ENCODE results near the gene MYO1B.

MYO1B gene

DNA sequence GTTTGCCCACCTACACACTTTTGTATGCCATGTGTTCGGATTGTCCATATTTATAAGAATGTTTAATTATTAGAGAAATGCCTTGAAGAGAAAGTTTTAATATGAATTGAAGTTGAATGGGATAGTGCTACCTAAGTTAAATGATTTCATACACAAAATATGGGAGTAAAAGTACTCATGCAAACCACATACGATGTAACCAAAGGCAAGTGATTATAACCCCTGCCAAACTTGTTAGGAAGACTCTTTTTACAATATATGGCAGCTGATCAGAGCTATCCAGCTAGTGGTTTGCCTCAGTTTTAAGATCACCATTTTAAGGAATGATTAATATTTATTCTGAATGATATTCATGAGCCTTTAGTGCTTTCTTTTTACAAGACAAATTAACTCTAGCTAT lies 106.7 kb downstream of the MYO1B start:
- peak; percentile 69 for DNase-seq (ENCODE audit: low read depth, low spot score)
- TF ChIP-seq, protein P1, sequence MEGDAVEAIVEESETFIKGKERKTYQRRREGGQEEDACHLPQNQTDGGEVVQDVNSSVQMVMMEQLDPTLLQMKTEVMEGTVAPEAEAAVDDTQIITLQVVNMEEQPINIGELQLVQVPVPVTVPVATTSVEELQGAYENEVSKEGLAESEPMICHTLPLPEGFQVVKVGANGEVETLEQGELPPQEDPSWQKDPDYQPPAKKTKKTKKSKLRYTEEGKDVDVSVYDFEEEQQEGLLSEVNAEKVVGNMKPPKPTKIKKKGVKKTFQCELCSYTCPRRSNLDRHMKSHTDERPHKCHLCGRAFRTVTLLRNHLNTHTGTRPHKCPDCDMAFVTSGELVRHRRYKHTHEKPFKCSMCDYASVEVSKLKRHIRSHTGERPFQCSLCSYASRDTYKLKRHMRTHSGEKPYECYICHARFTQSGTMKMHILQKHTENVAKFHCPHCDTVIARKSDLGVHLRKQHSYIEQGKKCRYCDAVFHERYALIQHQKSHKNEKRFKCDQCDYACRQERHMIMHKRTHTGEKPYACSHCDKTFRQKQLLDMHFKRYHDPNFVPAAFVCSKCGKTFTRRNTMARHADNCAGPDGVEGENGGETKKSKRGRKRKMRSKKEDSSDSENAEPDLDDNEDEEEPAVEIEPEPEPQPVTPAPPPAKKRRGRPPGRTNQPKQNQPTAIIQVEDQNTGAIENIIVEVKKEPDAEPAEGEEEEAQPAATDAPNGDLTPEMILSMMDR (IDR thresholded peaks at IDR 0.05; ENCODE audit: low read depth, low read length) = no peak
- no peak overlapping the region for H3K4me3 ChIP-seq (ENCODE audit: low read depth, low read length)
- in situ Hi-C loops (cut with HindIII; ENCODE audit: low sequenced_read_pairs) = no loop called here

DNA sequence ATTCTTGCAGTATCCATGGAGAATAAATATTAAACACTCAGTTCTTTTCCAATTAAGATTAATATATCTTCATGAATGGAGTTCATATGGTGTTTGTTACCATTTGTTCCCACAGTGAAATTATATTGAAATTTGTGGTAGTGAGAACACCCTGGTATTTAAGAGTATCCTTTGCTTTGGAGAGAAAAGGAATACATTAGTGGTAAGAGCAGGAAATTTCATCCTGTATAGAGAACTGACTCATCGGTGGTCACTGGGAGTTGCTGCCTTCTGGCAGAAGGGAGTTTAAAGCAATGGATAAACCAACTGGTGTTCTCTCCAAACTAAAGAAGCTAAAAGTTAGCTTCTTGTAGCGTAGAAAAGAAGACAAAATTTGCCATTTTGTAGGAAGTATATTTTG lies 107.3 kb downstream of the MYO1B start:
- TF ChIP-seq, protein P1 (IDR thresholded peaks at IDR 0.05; ENCODE audit: low read depth, low read length) = no peak
- in situ Hi-C loops (cut with HindIII; ENCODE audit: low sequenced_read_pairs) = no loop called here
- DNase-seq (ENCODE audit: low read depth, low spot score) = peak; percentile 94
- H3K4me3 ChIP-seq (ENCODE audit: low read depth, low read length) = no peak overlapping the region

DNA sequence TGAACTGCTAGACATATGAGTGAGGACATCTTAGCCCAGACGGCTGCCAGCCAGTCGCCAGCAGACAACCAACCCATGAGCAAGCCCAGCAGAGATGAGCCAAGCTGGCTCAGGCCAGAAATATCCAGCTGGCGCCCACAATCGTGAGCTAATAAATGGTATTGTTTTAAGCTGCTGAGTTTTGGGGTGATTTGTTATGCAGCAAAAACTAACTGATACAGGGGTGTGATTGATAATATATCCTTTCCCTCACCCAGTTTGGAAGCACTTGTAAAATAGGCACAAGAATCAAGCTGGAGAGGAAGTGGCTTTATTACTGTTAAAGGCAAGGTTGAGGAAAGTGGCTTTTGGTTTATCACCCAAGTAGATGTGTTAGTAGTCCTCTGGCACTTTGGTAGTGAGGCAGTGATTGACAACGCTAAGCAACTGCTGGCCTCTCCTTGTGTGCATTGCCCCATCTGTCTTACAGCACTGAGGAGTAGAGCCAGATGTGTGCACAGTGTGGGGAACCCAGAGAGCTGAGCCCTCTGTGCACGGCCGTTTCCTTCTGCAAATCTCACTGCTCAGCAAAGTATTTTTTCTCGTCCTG lies 110.1 kb downstream of the MYO1B start:
- TF ChIP-seq, protein P1 (IDR thresholded peaks at IDR 0.05; ENCODE audit: low read depth, low read length) = no peak
- H3K4me3 ChIP-seq (ENCODE audit: low read depth, low read length) = no peak overlapping the region
- DNase-seq (ENCODE audit: low read depth, low spot score) = no peak
- in situ Hi-C loops (cut with HindIII; ENCODE audit: low sequenced_read_pairs) = no loop called here

DNA sequence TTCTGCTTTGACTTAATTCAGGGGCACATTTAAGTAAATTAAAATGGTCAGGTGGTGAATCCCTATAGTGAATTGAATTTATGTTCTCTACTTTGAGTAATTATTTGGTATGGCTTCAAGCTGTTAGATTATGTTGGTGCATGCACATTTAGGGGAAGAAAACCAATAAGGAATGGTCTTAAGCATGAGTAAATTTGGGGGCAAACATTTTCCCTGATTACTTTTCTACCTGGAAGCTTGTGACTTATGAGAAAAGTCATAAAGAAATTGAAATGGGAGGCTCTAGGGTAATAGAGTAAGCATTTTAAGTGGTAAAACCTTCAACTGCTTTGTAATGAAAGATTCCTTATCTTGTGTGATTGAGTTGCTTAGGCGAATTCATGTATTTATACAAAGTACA lies 112.5 kb downstream of the MYO1B start:
- H3K4me3 ChIP-seq (ENCODE audit: low read depth, low read length) = no peak overlapping the region
- in situ Hi-C loops (cut with HindIII; ENCODE audit: low sequenced_read_pairs) = no loop called here
- TF ChIP-seq, protein P1 (IDR thresholded peaks at IDR 0.05; ENCODE audit: low read depth, low read length) = no peak
- DNase-seq (ENCODE audit: low read depth, low spot score) = no peak

DNA sequence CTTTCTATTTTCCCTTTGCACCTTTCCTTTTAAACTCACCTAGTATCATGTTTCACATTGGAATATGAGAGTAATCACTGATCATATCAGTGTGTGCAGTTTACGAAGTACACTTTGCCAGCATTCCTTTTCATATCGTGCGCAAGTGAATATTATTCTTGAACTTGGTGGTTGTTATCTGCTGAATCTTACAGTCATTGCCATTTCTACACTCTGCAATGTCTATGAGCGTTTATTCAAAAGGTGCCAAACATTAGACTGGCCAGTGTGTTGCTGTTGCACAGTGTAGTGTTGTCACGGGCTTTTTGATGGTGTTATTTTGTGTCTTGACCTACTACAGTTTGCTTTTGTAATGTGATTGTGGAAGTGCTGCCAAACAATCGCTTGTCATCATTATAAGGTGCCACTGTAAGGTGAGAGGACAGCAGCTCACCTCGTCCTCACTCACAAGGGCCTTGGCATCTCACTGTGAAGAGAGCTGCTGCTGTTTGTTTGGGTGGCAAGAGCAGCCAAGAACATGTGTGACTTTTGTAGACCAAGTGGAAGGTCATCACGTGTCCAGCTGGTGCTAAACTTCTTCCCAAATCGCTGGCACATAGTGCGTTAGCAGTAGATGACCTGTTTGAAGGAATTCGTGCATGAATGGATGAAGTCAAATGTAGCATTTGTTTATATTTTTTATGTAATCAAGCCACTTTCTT lies 113.3 kb downstream of the MYO1B start:
- H3K4me3 ChIP-seq (ENCODE audit: low read depth, low read length) = no peak overlapping the region
- DNase-seq (ENCODE audit: low read depth, low spot score) = no peak
- TF ChIP-seq, protein P1 (IDR thresholded peaks at IDR 0.05; ENCODE audit: low read depth, low read length) = no peak
- in situ Hi-C loops (cut with HindIII; ENCODE audit: low sequenced_read_pairs) = no loop called here

DNA sequence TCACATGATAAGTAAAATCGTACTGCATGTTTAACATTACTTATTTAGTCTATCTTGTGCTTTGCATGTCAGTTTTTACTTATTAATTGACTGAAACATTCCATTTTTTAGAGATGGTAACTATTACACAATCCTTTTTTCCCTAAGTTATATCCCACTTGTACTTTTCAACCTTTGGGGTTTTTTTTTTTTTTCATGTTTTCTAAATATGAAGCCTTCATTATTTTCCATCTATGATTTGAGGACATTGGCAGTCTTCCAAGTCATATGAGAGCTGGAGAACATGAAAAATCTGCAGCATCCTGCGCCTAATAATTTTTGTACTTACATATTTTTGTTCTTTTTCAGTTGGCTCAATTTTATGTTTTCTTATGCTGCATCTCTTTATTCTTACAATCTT lies 113.9 kb downstream of the MYO1B start:
- TF ChIP-seq, protein P1 (IDR thresholded peaks at IDR 0.05; ENCODE audit: low read depth, low read length) = no peak
- DNase-seq (ENCODE audit: low read depth, low spot score) = no peak
- no peak overlapping the region for H3K4me3 ChIP-seq (ENCODE audit: low read depth, low read length)
- in situ Hi-C loops (cut with HindIII; ENCODE audit: low sequenced_read_pairs) = no loop called here

All from astrocyte of the spinal cord (primary cell).